Measurements from ENCODE around the gene SAMSN1. TPM values are rescaled to one million over a fixed set of nuclear protein-coding genes. Genes with fewer than 3 reads are reported as not detected.
A peak's percentile ranks its signal among the peaks of the same experiment; 100 is the strongest.

Gene SAMSN1
- total and polyA plus RNA-seq, 9 of the 15 experiments (the other 6 are each of a cell fraction or from before 2014, with no cell fraction given) = 101 to 223 (median 159) TPM

GRCh38 chr21:14541841-14542490 is 4.1 kb downstream of the SAMSN1 start:
- peak; percentile 58 for FAIRE-seq
- no peak for TF ChIP-seq FOS (IDR thresholded peaks at IDR 0.05; ENCODE audit: extremely low read depth, insufficient read length)
- TF ChIP-seq MAFK (IDR thresholded peaks at IDR 0.05; ENCODE audit: low read length) = peak; percentile 38; the same call in 1 of the 2 replicates
- no peak for TF ChIP-seq ZNF311 (CRISPR knock-in tag; IDR thresholded peaks at IDR 0.05)
- peak in 1 of 2 experiments; percentile 61; a peak in 1 of 4 replicates for TF ChIP-seq HDAC1 (IDR thresholded peaks at IDR 0.05)
- TF ChIP-seq MEIS2 (IDR thresholded peaks at IDR 0.05; ENCODE audit: partially characterized antibody) = peak; percentile 47
- TF ChIP-seq, protein P1, sequence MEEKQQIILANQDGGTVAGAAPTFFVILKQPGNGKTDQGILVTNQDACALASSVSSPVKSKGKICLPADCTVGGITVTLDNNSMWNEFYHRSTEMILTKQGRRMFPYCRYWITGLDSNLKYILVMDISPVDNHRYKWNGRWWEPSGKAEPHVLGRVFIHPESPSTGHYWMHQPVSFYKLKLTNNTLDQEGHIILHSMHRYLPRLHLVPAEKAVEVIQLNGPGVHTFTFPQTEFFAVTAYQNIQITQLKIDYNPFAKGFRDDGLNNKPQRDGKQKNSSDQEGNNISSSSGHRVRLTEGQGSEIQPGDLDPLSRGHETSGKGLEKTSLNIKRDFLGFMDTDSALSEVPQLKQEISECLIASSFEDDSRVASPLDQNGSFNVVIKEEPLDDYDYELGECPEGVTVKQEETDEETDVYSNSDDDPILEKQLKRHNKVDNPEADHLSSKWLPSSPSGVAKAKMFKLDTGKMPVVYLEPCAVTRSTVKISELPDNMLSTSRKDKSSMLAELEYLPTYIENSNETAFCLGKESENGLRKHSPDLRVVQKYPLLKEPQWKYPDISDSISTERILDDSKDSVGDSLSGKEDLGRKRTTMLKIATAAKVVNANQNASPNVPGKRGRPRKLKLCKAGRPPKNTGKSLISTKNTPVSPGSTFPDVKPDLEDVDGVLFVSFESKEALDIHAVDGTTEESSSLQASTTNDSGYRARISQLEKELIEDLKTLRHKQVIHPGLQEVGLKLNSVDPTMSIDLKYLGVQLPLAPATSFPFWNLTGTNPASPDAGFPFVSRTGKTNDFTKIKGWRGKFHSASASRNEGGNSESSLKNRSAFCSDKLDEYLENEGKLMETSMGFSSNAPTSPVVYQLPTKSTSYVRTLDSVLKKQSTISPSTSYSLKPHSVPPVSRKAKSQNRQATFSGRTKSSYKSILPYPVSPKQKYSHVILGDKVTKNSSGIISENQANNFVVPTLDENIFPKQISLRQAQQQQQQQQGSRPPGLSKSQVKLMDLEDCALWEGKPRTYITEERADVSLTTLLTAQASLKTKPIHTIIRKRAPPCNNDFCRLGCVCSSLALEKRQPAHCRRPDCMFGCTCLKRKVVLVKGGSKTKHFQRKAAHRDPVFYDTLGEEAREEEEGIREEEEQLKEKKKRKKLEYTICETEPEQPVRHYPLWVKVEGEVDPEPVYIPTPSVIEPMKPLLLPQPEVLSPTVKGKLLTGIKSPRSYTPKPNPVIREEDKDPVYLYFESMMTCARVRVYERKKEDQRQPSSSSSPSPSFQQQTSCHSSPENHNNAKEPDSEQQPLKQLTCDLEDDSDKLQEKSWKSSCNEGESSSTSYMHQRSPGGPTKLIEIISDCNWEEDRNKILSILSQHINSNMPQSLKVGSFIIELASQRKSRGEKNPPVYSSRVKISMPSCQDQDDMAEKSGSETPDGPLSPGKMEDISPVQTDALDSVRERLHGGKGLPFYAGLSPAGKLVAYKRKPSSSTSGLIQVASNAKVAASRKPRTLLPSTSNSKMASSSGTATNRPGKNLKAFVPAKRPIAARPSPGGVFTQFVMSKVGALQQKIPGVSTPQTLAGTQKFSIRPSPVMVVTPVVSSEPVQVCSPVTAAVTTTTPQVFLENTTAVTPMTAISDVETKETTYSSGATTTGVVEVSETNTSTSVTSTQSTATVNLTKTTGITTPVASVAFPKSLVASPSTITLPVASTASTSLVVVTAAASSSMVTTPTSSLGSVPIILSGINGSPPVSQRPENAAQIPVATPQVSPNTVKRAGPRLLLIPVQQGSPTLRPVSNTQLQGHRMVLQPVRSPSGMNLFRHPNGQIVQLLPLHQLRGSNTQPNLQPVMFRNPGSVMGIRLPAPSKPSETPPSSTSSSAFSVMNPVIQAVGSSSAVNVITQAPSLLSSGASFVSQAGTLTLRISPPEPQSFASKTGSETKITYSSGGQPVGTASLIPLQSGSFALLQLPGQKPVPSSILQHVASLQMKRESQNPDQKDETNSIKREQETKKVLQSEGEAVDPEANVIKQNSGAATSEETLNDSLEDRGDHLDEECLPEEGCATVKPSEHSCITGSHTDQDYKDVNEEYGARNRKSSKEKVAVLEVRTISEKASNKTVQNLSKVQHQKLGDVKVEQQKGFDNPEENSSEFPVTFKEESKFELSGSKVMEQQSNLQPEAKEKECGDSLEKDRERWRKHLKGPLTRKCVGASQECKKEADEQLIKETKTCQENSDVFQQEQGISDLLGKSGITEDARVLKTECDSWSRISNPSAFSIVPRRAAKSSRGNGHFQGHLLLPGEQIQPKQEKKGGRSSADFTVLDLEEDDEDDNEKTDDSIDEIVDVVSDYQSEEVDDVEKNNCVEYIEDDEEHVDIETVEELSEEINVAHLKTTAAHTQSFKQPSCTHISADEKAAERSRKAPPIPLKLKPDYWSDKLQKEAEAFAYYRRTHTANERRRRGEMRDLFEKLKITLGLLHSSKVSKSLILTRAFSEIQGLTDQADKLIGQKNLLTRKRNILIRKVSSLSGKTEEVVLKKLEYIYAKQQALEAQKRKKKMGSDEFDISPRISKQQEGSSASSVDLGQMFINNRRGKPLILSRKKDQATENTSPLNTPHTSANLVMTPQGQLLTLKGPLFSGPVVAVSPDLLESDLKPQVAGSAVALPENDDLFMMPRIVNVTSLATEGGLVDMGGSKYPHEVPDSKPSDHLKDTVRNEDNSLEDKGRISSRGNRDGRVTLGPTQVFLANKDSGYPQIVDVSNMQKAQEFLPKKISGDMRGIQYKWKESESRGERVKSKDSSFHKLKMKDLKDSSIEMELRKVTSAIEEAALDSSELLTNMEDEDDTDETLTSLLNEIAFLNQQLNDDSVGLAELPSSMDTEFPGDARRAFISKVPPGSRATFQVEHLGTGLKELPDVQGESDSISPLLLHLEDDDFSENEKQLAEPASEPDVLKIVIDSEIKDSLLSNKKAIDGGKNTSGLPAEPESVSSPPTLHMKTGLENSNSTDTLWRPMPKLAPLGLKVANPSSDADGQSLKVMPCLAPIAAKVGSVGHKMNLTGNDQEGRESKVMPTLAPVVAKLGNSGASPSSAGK (IDR thresholded peaks at IDR 0.05) = no peak
- no peak for TF ChIP-seq ZFX (CRISPR knock-in tag; IDR thresholded peaks at IDR 0.05)
- peak; percentile 17 for TF ChIP-seq RBBP5 (IDR thresholded peaks at IDR 0.05; ENCODE audit: borderline replicate concordance, insufficient read depth, low read length, poor library complexity, severe bottlenecking)
- no peak for TF ChIP-seq ATF1 (CRISPR knock-in tag; IDR thresholded peaks at IDR 0.05)
- 0 out of 2 replicates have a peak, but pooled peaks have one; percentile 1 for TF ChIP-seq ATF1 (tag; IDR thresholded peaks at IDR 0.05)
- no peak for TF ChIP-seq KAT7 (CRISPR knock-in tag; IDR thresholded peaks at IDR 0.05; ENCODE audit: borderline replicate concordance)
- TF ChIP-seq SMARCE1 (IDR thresholded peaks at IDR 0.05) = peak; percentile 24; the same call in 1 of the 2 replicates

More at GRCh38 chr21:14541841-14542490, 4.1 kb downstream of the SAMSN1 start:
- intact Hi-C loops (cut with micrococcal nuclease) = loop anchor here (2.0 to 5.0 kb wide), 3 partner anchors 41 to 520 kb away; partner anchors contain the start of gene NRIP1
- ATAC-seq (peak; percentile 55), DNase-seq (ENCODE audit: extremely low read depth in 1 of 4, low spot score in 3 of 4) (peak in 1 of 4 experiments; percentile 63)
- Histone ChIP-seq H3K36me3 (ENCODE audit: control insufficient read depth, insufficient read depth, low read length) (peaks cover 43% of the 10 kb centered on the region), H3K9me1 (ENCODE audit: control insufficient read depth, insufficient read depth, low read length) (no peaks in the 10 kb centered on the region), H3K27ac (ENCODE audit: extremely low read depth, low read depth, low read length) (peak overlapping the region; percentile 49), H3K4me3 (peak overlapping the region; percentile 56), H3K9ac (ENCODE audit: insufficient read depth in 1 of 2, low read depth in 2 of 2, low read length in 2 of 2) (peak overlapping the region; percentile 76 to 85), H3K4me2 (ENCODE audit: insufficient read depth, low read length) (peak overlapping the region; percentile 76), H2AFZ (ENCODE audit: low read depth, low read length) (no peak overlapping the region), H3K4me1 (replicated peaks in 1 of 2; ENCODE audit: control insufficient read depth in 2 of 2, insufficient read depth in 2 of 2, low read length in 2 of 2) (0 out of 5 replicates have a peak, but pooled peaks cover 0 to 3% of the 10 kb centered on the region in 2 experiments), H3K79me2 (ENCODE audit: control insufficient read depth, insufficient read depth, low read length) (peaks cover 93% of the 10 kb centered on the region), H4K20me1 (replicated peaks; ENCODE audit: control insufficient read depth, insufficient read depth, low read length) (no peaks in the 10 kb centered on the region), H3K27me3 (ENCODE audit: control insufficient read depth in 2 of 2, insufficient read depth in 2 of 2, low read length in 2 of 2) (no peaks in the 10 kb centered on the region), H3K9me3 (replicated peaks; ENCODE audit: control insufficient read depth, insufficient read depth, low read depth, low read length) (no peaks in the 10 kb centered on the region; the same call in 1 of the 2 replicates)
- 3% methylated on average over 8 of the region's 8 CpGs for WGBS (ENCODE audit: insufficient coverage, low coverage, missing lambda C conversion rate)
- ChIA-PET POLR2A (interaction anchor here (0.7 kb wide), 1 partner anchor 10 kb away, joined by 3 read pairs; no protein-coding TSS in a partner anchor), CTCF (ENCODE audit: low intra/inter-chr PET ratio) (no interaction called here)
- in situ Hi-C loops (cut with MboI) = no loop called here
- no TSS peak for BruUV-seq (replicated peaks)

Data from K562 (cell line).